HEK293 (cell line): ENCODE data around the gene TSNAX.

Source experiments
- GLIS1 ChIP-seq: fragments of 450-650 bp; formaldehyde crosslinking; IDR thresholded peaks from 2 replicates; pipeline ENCODE4 v1.5.1; 2016; ENCODE audit warnings: missing biosample characterization, missing genetic modification characterization
- HOXD13 ChIP-seq: sonication (generic); formaldehyde crosslinking; IDR thresholded peaks from 2 replicates; pipeline ENCODE4 v1.8.0; 2022; ENCODE audit warnings: missing genetic modification reagents, borderline replicate concordance
- MZF1 ChIP-seq: fragments of 450-650 bp; formaldehyde crosslinking; IDR thresholded peaks from 2 replicates; pipeline ENCODE4 v1.5.1; 2017; ENCODE audit warnings: missing biosample characterization, missing genetic modification characterization, borderline replicate concordance
- OSR2 ChIP-seq: fragments of 450-650 bp; formaldehyde crosslinking; IDR thresholded peaks from 2 replicates; pipeline ENCODE4 v1.5.1; 2016; ENCODE audit warnings: missing biosample characterization, missing genetic modification characterization
- RBAK ChIP-seq: fragments of 450-650 bp; formaldehyde crosslinking; IDR thresholded peaks from 2 replicates; pipeline ENCODE4 v1.5.1; 2016; ENCODE audit warnings: missing biosample characterization, missing genetic modification characterization
- SCRT2 ChIP-seq: fragments of 450-650 bp; formaldehyde crosslinking; IDR thresholded peaks from 2 replicates; pipeline ENCODE4 v1.5.1; 2016; ENCODE audit warnings: missing biosample characterization, missing genetic modification characterization
- SP2 ChIP-seq: fragments of 450-650 bp; formaldehyde crosslinking; IDR thresholded peaks from 2 replicates; pipeline ENCODE4 v1.5.1; 2016; ENCODE audit warnings: missing biosample characterization, missing genetic modification characterization
- SP7 ChIP-seq: fragments of 450-650 bp; formaldehyde crosslinking; IDR thresholded peaks from 2 replicates; pipeline ENCODE4 v1.5.1; 2016; ENCODE audit warnings: missing biosample characterization, missing genetic modification characterization
- ZFP3 ChIP-seq: fragments of 450-650 bp; formaldehyde crosslinking; IDR thresholded peaks from 2 replicates; pipeline ENCODE4 v1.5.1; 2016; ENCODE audit warnings: low read depth, missing biosample characterization, missing genetic modification characterization
- ZNF138 ChIP-seq: fragments of 450-650 bp; formaldehyde crosslinking; IDR thresholded peaks from 2 replicates; pipeline ENCODE4 v1.5.1; 2016; ENCODE audit warnings: missing biosample characterization, missing genetic modification characterization, borderline replicate concordance
- ZNF148 ChIP-seq: fragments of 450-650 bp; formaldehyde crosslinking; IDR thresholded peaks from 2 replicates; pipeline ENCODE4 v1.5.0; 2017; ENCODE audit warnings: missing biosample characterization, missing genetic modification characterization, borderline replicate concordance
- ZNF211 ChIP-seq: fragments of 450-650 bp; formaldehyde crosslinking; IDR thresholded peaks from 2 replicates; pipeline ENCODE4 v1.5.1; 2016; ENCODE audit warnings: low read depth, missing biosample characterization, missing genetic modification characterization
- ZNF23 ChIP-seq: fragments of 450-650 bp; formaldehyde crosslinking; IDR thresholded peaks from 2 replicates; pipeline ENCODE4 v1.5.1; 2016; ENCODE audit warnings: missing biosample characterization, missing genetic modification characterization, borderline replicate concordance
- ZNF274 ChIP-seq, 2 experiments: fragments of 200-500 bp in 1 of 2; fragments of 450-650 bp in 1 of 2; sonication (Bioruptor generic) in 1 of 2; formaldehyde crosslinking in 1 of 2; IDR thresholded peaks; 2 replicates each; pipeline versions ENCODE4 v1.5.1 to v1.6.1; 2014 to 2016; ENCODE audit warnings: borderline replicate concordance in 1 of 2, inconsistent platforms in 1 of 2, low read length in 1 of 2, missing biosample characterization in 1 of 2, missing genetic modification characterization in 1 of 2
- ZNF292 ChIP-seq: fragments of 450-650 bp; formaldehyde crosslinking; IDR thresholded peaks from 2 replicates; pipeline ENCODE4 v1.5.1; 2016; ENCODE audit warnings: low read depth, missing biosample characterization, missing genetic modification characterization, borderline replicate concordance
- ZNF335 ChIP-seq: fragments of 450-650 bp; formaldehyde crosslinking; conservative IDR thresholded peaks from 2 replicates; pipeline ENCODE4 v1.5.1; 2016; ENCODE audit warnings: missing biosample characterization, missing genetic modification characterization
- ZNF341 ChIP-seq: fragments of 450-650 bp; formaldehyde crosslinking; IDR thresholded peaks from 2 replicates; pipeline ENCODE4; 2016; ENCODE audit warnings: low read depth, missing biosample characterization, missing genetic modification characterization
- ZNF362 ChIP-seq: fragments of 450-650 bp; formaldehyde crosslinking; IDR thresholded peaks from 2 replicates; pipeline ENCODE4 v1.5.1; 2016; ENCODE audit warnings: missing biosample characterization, missing genetic modification characterization
- ZNF404 ChIP-seq: fragments of 450-650 bp; formaldehyde crosslinking; IDR thresholded peaks from 2 replicates; pipeline ENCODE4 v1.5.1; 2017; ENCODE audit warnings: missing biosample characterization, missing genetic modification characterization
- ZNF426 ChIP-seq: fragments of 450-650 bp; formaldehyde crosslinking; IDR thresholded peaks from 2 replicates; pipeline ENCODE4 v1.5.1; 2017; ENCODE audit warnings: missing biosample characterization, missing genetic modification characterization, mild to moderate bottlenecking, inconsistent platforms, moderate library complexity
- ZNF473 ChIP-seq: fragments of 450-650 bp; formaldehyde crosslinking; IDR thresholded peaks from 2 replicates; pipeline ENCODE4 v1.5.1; 2017; ENCODE audit warnings: missing biosample characterization, missing genetic modification characterization
- ZNF560 ChIP-seq: fragments of 450-650 bp; formaldehyde crosslinking; IDR thresholded peaks from 2 replicates; pipeline ENCODE4 v1.5.1; 2017; ENCODE audit warnings: missing biosample characterization, missing genetic modification characterization, borderline replicate concordance
- ZNF561 ChIP-seq: fragments of 450-650 bp; IDR thresholded peaks from 2 replicates; pipeline ENCODE4 v1.5.1; 2018; ENCODE audit warnings: missing biosample characterization, missing genetic modification characterization, borderline replicate concordance
- ZNF707 ChIP-seq: fragments of 450-650 bp; formaldehyde crosslinking; IDR thresholded peaks from 2 replicates; pipeline ENCODE4 v1.5.1; 2016; ENCODE audit warnings: missing biosample characterization, missing genetic modification characterization
- ZNF747 ChIP-seq: fragments of 450-650 bp; formaldehyde crosslinking; IDR thresholded peaks from 2 replicates; pipeline ENCODE4 v1.5.1; 2016; ENCODE audit warnings: missing biosample characterization, missing genetic modification characterization
- ZNF776 ChIP-seq: fragments of 450-650 bp; formaldehyde crosslinking; IDR thresholded peaks from 2 replicates; pipeline ENCODE4 v1.5.0; 2017; ENCODE audit warnings: missing biosample characterization, missing genetic modification characterization, borderline replicate concordance
- ZNF785 ChIP-seq: fragments of 450-650 bp; formaldehyde crosslinking; IDR thresholded peaks from 2 replicates; pipeline ENCODE4 v1.5.1; 2016; ENCODE audit warnings: missing biosample characterization, missing genetic modification characterization
- ZXDB ChIP-seq: fragments of 450-650 bp; formaldehyde crosslinking; IDR thresholded peaks from 2 replicates; pipeline ENCODE4 v1.5.1; 2016; ENCODE audit warnings: missing biosample characterization, missing genetic modification characterization
- TF ChIP-seq, protein P1 (sequence below): fragments of 450-650 bp; IDR thresholded peaks from 2 replicates; pipeline ENCODE4 v1.5.1; 2018; ENCODE audit warnings: missing biosample characterization, missing genetic modification characterization
- TF ChIP-seq, protein P2 (sequence below): fragments of 450-650 bp; formaldehyde crosslinking; IDR thresholded peaks from 2 replicates; pipeline ENCODE4 v1.5.1; 2016; ENCODE audit warnings: missing biosample characterization, missing genetic modification characterization
- TF ChIP-seq, protein P3 (sequence below): fragments of 450-650 bp; formaldehyde crosslinking; IDR thresholded peaks from 2 replicates; pipeline ENCODE4 v1.5.1; 2016; ENCODE audit warnings: missing biosample characterization, missing genetic modification characterization, low read depth

TSNAX gene

DNA sequence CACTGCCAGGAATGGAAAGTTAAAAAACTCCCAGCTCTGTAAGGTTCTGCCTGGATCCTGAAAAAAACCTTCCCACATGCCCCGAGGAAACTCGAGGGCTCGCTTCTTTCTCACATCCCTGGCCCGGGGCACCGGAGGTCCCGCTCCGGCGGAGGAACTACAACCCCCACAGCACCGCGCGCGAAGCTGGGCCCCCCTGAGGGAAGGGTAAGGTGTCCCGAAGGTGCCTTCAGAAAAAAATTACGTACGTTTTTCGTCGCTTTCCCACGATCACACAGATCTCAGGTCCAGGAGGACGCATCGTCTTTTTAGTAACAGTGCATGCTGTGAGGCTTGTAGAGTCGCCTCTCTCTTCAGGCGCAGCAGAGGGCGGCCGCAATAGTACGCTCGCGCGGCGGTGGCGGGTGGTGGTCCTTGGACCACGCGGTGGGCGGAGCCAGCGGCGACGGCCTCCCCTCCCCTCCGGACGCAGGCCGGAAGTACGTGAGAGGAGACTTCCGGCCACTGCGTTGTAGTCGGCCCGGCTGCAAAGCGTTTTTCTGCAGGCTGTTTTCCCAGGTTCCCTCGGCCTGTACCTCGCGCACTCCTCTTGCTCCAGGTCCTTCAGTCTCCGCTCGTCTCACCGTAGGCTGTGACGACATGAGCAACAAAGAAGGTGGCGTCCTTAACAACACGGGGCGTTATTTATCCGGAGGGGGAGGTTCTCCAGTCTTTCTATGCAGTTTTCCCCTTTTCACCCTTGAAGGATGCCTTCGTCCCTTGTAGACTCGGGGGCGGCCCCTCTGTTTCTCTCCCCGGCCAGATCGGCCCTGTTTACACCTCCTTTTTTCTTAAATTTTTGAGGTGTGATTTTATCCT lies at the start of gene TSNAX (continued):
- TF ChIP-seq, protein P1, sequence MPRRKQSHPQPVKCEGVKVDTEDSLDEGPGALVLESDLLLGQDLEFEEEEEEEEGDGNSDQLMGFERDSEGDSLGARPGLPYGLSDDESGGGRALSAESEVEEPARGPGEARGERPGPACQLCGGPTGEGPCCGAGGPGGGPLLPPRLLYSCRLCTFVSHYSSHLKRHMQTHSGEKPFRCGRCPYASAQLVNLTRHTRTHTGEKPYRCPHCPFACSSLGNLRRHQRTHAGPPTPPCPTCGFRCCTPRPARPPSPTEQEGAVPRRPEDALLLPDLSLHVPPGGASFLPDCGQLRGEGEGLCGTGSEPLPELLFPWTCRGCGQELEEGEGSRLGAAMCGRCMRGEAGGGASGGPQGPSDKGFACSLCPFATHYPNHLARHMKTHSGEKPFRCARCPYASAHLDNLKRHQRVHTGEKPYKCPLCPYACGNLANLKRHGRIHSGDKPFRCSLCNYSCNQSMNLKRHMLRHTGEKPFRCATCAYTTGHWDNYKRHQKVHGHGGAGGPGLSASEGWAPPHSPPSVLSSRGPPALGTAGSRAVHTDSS (tag by site-specific recombination) = no peak
- TF ChIP-seq ZNF707 (tag by site-specific recombination) (no peak), ZNF747 (tag by site-specific recombination) (no peak), ZNF341 (tag by site-specific recombination) (peak; percentile 45), RBAK (0 out of 2 replicates have a peak, but pooled peaks have one; percentile 9), ZFP3 (no peak), ZNF560 (no peak), SCRT2 (0 out of 2 replicates have a peak, but pooled peaks have one; percentile 26), GLIS1 (peak; percentile 95), ZNF138 (tag by site-specific recombination) (no peak), OSR2 (no peak), ZNF776 (no peak), ZXDB (tag by site-specific recombination) (peak; percentile 97), ZNF473 (no peak), ZNF785 (tag by site-specific recombination) (no peak), ZNF211 (tag by site-specific recombination) (no peak), ZNF561 (peak; percentile 64), ZNF23 (tag by site-specific recombination) (no peak), ZNF426 (tag by site-specific recombination) (no peak), ZNF335 (tag by site-specific recombination) (peak; percentile 100), MZF1 (tag by site-specific recombination) (no peak), ZNF274 (IDR thresholded peaks at IDR 0.05; ENCODE audit: low read length) (no peak), ZNF274 (tag by site-specific recombination; IDR thresholded peaks at IDR 0.05; ENCODE audit: borderline replicate concordance) (no peak), SP7 (tag by site-specific recombination) (peak; percentile 93), HOXD13 (CRISPR knock-in tag) (no peak), ZNF404 (tag by site-specific recombination) (no peak), ZNF292 (no peak), ZNF148 (tag by site-specific recombination) (no peak), ZNF362 (tag by site-specific recombination) (peak; percentile 74; the same call in 1 of the 2 replicates), SP2 (tag by site-specific recombination) (peak; percentile 94)
- TF ChIP-seq, protein P2, sequence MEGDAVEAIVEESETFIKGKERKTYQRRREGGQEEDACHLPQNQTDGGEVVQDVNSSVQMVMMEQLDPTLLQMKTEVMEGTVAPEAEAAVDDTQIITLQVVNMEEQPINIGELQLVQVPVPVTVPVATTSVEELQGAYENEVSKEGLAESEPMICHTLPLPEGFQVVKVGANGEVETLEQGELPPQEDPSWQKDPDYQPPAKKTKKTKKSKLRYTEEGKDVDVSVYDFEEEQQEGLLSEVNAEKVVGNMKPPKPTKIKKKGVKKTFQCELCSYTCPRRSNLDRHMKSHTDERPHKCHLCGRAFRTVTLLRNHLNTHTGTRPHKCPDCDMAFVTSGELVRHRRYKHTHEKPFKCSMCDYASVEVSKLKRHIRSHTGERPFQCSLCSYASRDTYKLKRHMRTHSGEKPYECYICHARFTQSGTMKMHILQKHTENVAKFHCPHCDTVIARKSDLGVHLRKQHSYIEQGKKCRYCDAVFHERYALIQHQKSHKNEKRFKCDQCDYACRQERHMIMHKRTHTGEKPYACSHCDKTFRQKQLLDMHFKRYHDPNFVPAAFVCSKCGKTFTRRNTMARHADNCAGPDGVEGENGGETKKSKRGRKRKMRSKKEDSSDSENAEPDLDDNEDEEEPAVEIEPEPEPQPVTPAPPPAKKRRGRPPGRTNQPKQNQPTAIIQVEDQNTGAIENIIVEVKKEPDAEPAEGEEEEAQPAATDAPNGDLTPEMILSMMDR = no peak
- TF ChIP-seq, protein P3, sequence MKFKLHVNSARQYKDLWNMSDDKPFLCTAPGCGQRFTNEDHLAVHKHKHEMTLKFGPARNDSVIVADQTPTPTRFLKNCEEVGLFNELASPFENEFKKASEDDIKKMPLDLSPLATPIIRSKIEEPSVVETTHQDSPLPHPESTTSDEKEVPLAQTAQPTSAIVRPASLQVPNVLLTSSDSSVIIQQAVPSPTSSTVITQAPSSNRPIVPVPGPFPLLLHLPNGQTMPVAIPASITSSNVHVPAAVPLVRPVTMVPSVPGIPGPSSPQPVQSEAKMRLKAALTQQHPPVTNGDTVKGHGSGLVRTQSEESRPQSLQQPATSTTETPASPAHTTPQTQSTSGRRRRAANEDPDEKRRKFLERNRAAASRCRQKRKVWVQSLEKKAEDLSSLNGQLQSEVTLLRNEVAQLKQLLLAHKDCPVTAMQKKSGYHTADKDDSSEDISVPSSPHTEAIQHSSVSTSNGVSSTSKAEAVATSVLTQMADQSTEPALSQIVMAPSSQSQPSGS = no peak
